Chondrocyte (in vitro differentiated cells): Measurements from ENCODE around the gene PUS1. TPM values are rescaled to one million over a fixed set of nuclear protein-coding genes. Genes with fewer than 3 reads are reported as not detected.
A peak's percentile ranks its signal among the peaks of the same experiment; 100 is the strongest.
"Not testable (repeated sequence)": the region's sequence is repeated elsewhere in the genome, so short reads cannot be mapped to it uniquely, and the experiment has no call there.

Experiments used
- DNase-seq: peaks from one replicate; pipeline ENCODE4 v3.0.0; 2021; ENCODE audit warnings: mixed read lengths, low spot score
- H3K27ac Mint-ChIP-seq: one replicate; pipeline ENCODE4 v1.8.0; 2021; ENCODE audit warnings: mild to moderate bottlenecking, moderate library complexity, mixed read lengths; ENCODE audit not compliant: unreplicated experiment
- H3K27me3 Mint-ChIP-seq: 2 replicates; pipeline ENCODE4 v1.8.0; 2021; ENCODE audit warnings: low read depth, mixed read lengths
- H3K36me3 Mint-ChIP-seq: 2 replicates; pipeline ENCODE4 v1.8.0; 2021; ENCODE audit warnings: low read depth, mixed read lengths
- H3K4me1 Mint-ChIP-seq: 2 replicates; pipeline ENCODE4 v1.8.0; 2021; ENCODE audit warnings: low read depth, mild to moderate bottlenecking, mixed read lengths
- H3K4me3 Mint-ChIP-seq: one replicate; pipeline ENCODE4 v1.8.0; 2021; ENCODE audit warnings: mild to moderate bottlenecking, moderate library complexity, mixed read lengths; ENCODE audit not compliant: unreplicated experiment
- H3K9me3 Mint-ChIP-seq: 2 replicates; pipeline ENCODE4 v1.8.0; 2021; ENCODE audit warnings: low read depth, mixed read lengths
- CTCF ChIP-seq: fragments of 200-600 bp; sonication (generic); IDR thresholded peaks from 2 replicates; pipeline ENCODE4 v1.5.0; 2021; ENCODE audit warnings: antibody characterized with exemption, mild to moderate bottlenecking, moderate library complexity
- long read RNA-seq: library from polyadenylated mRNA; stranded (forward); transcript quantifications from one replicate; pipeline ENCODE4 v2.0.0, GENCODE V29; 2021
- total RNA-seq: library from RNA; stranded (reverse); gene quantifications from 3 replicates; pipeline ENCODE4 v1.2.1, GENCODE V29; 2021

Gene PUS1
- 18.7 to 21.0 TPM (median 19.8 TPM) in 3 replicates for total RNA-seq
- long read RNA-seq, full-length matches to known transcripts: 6 of 7 reads
- long read RNA-seq, partial matches to known transcripts: 0 of 7 reads
- long read RNA-seq, other reads (novel, unspliced or antisense): 1 of 7 reads

- TF ChIP-seq CTCF: no peak
- peak within 1 kb of the TSS; percentile 94 for H3K4me3 Mint-ChIP-seq
- H3K36me3 Mint-ChIP-seq: peaks cover 16% of the 10 kb centered on the region
- no peaks in the 10 kb centered on the region for H3K9me3 Mint-ChIP-seq
- peak within 1 kb of the TSS; percentile 88 for H3K27ac Mint-ChIP-seq
- peaks cover 30% of the 10 kb centered on the region for H3K4me1 Mint-ChIP-seq
- no peaks in the 10 kb centered on the region for H3K27me3 Mint-ChIP-seq
- peak; percentile 97 for DNase-seq
Measured at GRCh38 chr12:131928711-131929580, at the start of gene PUS1. Gene PUS1 (plus strand): TSS chr12:131929276. CDS start chr12:131929723, 447 bp downstream.

- Mint-ChIP-seq H3K36me3 (peaks cover 4% of the 10 kb centered on the region), H3K27ac (peak overlapping the region; percentile 69), H3K4me3 (no peak overlapping the region)
Measured at GRCh38 chr12:131882804-131883520, 46.1 kb upstream of the PUS1 start.

GRCh38 chr12:131883521-131883900 lies 45.6 kb upstream of the PUS1 start:
- H3K36me3 Mint-ChIP-seq: peaks cover 4% of the 10 kb centered on the region
- H3K27me3 Mint-ChIP-seq: no peaks in the 10 kb centered on the region
- H3K9me3 Mint-ChIP-seq: peaks cover 10% of the 10 kb centered on the region
- H3K4me1 Mint-ChIP-seq: peaks cover 13% of the 10 kb centered on the region
- no peak overlapping the region for H3K4me3 Mint-ChIP-seq
- no peak for DNase-seq
- peak overlapping the region; percentile 69 for H3K27ac Mint-ChIP-seq
- no peak for TF ChIP-seq CTCF

More at GRCh38 chr12:131882804-131883520, 46.1 kb upstream of the PUS1 start:
- H3K27me3 Mint-ChIP-seq: no peaks in the 10 kb centered on the region
- H3K9me3 Mint-ChIP-seq: peaks cover 10% of the 10 kb centered on the region
- TF ChIP-seq CTCF: peak; percentile 50
- DNase-seq: no peak
- peaks cover 13% of the 10 kb centered on the region for H3K4me1 Mint-ChIP-seq

GRCh38 chr12:131885076-131885475 lies 44.0 kb upstream of the PUS1 start:
- peaks cover 13% of the 10 kb centered on the region for H3K4me1 Mint-ChIP-seq
- not testable (repeated sequence) for DNase-seq, H3K27ac Mint-ChIP-seq, H3K36me3 Mint-ChIP-seq, H3K9me3 Mint-ChIP-seq, H3K4me3 Mint-ChIP-seq, H3K27me3 Mint-ChIP-seq

GRCh38 chr12:131885543-131886057 lies 43.5 kb upstream of the PUS1 start:
- H3K36me3 Mint-ChIP-seq: peaks cover 4% of the 10 kb centered on the region
- H3K4me3 Mint-ChIP-seq: no peak overlapping the region
- no peak overlapping the region for H3K27ac Mint-ChIP-seq
- TF ChIP-seq CTCF: no peak
- peaks cover 10% of the 10 kb centered on the region for H3K9me3 Mint-ChIP-seq
- no peak for DNase-seq
- peaks cover 13% of the 10 kb centered on the region for H3K4me1 Mint-ChIP-seq
- H3K27me3 Mint-ChIP-seq: peaks cover 4% of the 10 kb centered on the region

- H3K36me3 Mint-ChIP-seq, H3K27me3 Mint-ChIP-seq: not testable (repeated sequence)
Measured at GRCh38 chr12:131891722-131892121, 37.4 kb upstream of the PUS1 start.

More at GRCh38 chr12:131891722-131892121, 37.4 kb upstream of the PUS1 start:
- H3K27ac Mint-ChIP-seq, H3K4me3 Mint-ChIP-seq, DNase-seq, H3K9me3 Mint-ChIP-seq: not testable (repeated sequence)
- H3K4me1 Mint-ChIP-seq: peaks cover 12% of the 10 kb centered on the region
